ENCODE measurements around the gene TPTE2.

GRCh38 chr13:19596086-19596485 lies 34.8 kb upstream of the TPTE2 start:
- TF ChIP-seq CTCF (IDR thresholded peaks at IDR 0.05) (no peak), POLR2AphosphoS5 (IDR thresholded peaks at IDR 0.05) (no peak), POLR2A (IDR thresholded peaks at IDR 0.05) (no peak)
